Activated T-cell treated with anti-CD3 and anti-CD28 coated beads, Interleukin-2, amount 50 U/mL, for 48 hours (primary cell): ENCODE measurements around the gene CEP128.
"Not testable (repeated sequence)": the region's sequence is repeated elsewhere in the genome, so short reads cannot be mapped to it uniquely, and the experiment has no call there.

ENCODE experiments used
- DNase-seq, 2 experiments: peaks; one replicate each; pipeline ENCODE4 v3.0.0-alpha.2; 2020

Gene CEP128

DNA sequence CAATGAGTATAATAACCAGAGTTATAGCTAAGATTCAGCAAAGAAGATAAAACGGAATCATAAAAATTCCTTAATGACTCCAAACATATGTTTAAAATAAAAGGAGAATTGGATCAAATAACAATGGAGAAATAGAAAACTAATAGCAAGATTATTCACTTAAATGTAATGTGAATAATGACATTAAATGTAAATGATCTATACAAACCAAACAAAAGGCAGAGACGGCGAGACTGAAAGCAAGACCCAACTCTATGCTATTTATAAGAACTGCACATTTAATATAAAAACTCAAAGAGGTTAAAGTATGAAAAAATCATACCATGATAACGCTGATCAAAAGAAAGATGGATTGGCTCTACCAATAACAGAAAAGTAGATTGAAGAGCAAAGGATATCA lies 10.0 kb upstream of the CEP128 start:
- no peak for DNase-seq

DNA sequence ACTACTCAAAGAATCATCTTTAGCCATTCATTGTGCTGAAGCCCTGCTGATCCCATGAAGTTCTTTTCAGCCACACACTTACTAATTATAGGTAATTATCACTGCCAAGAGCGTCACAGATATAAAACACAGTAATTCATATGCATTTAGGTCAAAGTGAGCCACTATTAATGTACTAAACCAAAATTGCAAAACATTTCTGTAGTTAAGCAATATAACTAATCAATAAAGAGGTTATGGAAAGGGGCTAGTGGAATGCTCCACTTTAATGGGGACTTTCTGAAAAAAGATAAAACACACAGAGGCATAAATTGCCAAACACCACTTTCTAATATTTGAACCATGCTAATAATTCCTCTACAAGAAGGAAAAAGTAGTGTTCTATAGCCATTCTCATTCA lies 6.8 kb upstream of the CEP128 start:
- no peak for DNase-seq

DNA sequence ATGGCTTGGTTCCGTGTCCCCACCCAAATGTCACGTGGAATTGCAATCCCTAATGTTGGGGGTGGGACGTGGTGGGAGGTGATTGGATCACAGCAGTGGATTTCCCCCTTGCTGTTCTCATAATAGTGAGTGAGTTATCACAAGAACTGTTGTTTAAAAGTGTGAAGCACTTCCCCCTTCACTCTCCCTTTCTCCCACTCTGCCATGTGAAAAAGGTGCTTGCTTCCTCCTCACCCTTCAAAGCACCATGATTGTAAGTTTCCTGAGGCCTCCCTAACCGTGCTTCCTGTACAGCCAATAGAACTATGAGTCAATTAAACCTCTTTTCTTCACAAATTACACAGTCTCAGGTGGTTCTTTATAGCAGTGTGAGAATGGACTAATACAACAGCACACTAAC lies 5.3 kb upstream of the CEP128 start:
- peak; percentile 31 to 40 for DNase-seq

DNA sequence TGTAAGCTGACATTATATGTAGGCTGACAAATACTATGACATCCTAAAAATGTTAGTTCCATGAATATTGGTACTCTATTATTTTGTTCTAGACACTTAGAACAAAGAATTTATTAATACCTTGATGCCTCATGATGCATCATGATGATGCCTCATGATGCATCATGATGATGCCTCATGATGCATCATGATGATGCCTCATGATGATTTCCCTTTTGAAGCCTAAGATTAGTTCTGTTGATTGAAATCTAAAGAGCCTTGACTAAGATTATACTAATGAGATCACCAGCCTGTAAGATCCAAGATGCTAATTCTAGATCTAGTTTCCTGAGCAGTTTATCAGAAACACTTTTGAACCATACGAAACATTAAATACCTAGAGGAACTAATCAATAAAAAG lies 4.6 kb upstream of the CEP128 start:
- DNase-seq, result no peak

DNA sequence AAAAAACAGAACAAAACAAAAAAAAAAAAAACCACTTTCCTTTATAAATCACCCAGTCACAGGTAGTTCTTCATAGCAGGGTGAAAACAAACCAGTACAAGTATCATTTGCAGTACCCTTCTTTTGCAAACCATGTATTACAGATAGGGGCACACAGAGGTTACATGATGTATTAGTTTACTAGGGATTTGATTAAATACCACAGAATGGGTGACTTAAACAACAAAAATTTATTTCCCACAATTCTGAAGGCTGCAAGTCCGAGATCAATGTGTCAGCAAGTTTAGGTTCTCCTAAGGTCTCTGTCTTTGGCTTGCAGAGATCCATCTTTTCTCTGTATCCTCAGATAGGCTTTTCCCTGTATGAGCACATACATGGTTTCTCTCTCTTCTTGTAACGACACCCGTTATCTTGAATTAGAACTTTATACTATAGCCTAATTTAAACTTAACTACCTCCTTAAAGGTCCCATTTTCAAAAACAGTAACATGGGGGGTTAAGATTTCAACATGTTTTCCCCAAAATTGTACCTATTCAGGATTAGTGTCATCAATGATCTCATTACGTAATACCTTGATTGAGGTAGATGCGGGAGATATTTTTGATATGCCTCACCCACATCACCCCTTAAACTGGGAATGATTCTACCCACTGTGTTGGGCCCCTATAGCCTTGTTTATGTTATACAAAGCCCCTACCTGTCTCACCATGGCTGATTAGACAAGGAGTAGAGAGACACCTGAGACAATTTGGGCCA lies 3.5 kb upstream of the CEP128 start:
- no peak for DNase-seq

DNA sequence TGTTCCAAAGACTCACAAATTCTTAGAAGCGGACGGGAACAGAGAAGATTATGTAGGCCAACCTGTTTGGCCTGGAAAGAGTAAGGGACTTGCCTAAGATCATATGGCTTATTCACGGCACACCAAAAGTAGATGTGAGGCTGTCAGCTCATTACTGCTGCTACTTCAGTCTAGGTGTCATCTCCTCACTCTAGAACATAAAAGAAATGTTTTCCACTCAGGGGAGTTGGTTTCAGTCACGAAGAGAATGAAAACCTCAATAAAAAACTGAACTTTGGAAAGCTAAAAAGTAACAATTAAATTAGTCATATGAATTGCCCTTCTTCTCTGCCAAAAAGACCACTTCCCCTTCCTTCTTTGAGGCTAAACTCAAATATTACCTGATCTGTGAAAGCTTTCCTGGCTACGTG lies 658 bp upstream of the CEP128 start:
- DNase-seq, result no peak

DNA sequence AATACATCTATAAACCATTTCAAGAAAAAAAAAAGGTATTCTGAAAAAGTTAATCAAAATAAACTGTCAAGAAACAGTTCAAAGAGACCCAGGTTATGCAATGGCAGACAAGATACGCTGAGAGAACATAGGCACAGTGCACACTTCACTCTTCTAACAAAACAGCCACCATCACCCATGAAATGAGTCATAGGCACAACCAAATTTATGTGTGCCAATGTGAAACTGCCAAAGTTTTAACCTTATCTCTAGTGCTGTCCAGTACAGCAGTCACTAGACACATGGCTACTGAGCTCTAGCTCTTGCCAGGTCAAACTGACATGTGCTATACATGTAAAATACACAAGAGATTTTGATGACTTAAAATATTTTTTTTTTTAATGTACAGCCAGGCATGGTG lies 1.4 kb downstream of the CEP128 start:
- DNase-seq, result no peak

DNA sequence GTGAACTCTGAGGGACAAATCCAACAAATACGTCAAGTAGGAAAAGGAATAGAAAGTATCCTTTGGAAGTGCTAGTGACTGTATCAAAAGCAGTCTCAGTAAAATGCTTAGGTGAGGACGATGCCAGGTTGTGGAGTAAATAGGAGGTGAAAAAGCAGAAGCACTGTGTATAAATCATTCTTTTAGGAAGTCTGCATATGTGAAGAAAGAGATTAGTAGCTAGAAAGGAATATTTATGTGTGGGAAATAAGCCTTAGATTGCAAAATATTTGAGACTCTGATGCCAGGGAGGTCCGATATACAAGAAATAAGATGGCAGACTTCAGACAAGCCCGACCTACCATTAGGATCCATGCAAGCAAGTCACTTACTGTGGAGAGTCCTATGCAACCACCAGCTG lies 7.9 kb downstream of the CEP128 start:
- DNase-seq, result no peak

DNA sequence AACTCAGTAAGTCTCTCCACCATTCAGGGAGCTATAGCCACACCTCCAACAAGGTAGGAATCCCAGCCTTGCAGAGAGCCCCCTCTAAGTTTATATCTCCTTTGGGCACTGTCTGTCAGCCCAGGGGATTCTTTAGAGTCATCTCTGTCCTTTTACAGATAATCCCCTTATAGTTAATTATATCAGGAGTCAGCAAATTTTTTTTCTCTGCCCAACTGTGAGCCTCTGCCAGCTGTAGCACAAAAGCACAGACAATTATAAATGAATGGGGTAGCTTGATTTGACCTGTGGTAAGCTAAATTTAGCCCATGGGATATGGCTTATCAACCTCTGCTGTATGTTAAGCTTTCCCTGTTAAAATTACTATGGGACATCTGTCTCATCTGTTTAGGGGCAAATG lies 8.3 kb downstream of the CEP128 start:
- no peak for DNase-seq

DNA sequence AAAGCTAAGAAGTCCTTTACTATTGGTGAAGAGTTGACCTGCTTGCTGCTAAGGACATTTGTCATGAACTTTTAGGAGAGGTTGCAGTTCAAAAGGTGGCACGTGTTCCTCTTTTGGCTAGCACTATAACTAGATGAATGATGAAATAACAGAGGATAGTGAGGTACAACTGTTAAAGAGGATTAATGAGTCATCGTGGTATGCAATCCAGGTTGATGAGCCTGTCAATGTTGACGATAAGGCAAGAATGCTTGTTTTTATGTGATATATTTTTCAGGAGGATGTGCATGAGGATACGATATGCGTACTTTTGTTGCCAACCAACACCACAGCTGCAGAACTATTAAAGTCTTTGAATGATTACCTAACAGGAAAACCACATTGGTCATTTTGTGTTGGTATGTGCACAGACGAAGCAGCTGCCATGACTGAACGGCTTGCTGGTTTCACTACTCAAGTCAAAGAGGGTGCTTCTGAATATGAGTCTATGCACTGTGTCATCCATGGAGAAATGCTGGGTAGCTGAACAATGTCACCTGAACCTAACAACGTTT lies 10.6 kb downstream of the CEP128 start:
- peak; percentile 44 to 60 for DNase-seq

DNA sequence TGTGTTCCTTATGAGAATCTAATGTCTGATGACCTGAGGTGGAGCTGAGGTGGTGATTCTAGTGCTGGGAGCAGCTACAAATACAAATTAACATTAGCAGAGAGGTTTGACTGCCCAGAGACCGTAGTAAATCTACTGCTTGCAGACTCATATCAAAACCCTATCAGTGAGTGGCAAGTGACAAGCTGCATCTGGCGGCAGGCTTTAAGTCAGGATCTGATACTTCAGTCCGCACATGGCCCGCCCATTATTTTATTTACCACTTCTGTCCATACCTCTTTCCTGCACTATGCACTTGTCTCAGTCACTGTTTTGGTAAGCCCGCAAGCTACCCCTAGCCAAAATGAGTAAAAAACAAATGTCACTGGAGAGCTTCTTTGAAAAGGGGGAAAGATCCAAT lies 11.4 kb downstream of the CEP128 start:
- no peak for DNase-seq

DNA sequence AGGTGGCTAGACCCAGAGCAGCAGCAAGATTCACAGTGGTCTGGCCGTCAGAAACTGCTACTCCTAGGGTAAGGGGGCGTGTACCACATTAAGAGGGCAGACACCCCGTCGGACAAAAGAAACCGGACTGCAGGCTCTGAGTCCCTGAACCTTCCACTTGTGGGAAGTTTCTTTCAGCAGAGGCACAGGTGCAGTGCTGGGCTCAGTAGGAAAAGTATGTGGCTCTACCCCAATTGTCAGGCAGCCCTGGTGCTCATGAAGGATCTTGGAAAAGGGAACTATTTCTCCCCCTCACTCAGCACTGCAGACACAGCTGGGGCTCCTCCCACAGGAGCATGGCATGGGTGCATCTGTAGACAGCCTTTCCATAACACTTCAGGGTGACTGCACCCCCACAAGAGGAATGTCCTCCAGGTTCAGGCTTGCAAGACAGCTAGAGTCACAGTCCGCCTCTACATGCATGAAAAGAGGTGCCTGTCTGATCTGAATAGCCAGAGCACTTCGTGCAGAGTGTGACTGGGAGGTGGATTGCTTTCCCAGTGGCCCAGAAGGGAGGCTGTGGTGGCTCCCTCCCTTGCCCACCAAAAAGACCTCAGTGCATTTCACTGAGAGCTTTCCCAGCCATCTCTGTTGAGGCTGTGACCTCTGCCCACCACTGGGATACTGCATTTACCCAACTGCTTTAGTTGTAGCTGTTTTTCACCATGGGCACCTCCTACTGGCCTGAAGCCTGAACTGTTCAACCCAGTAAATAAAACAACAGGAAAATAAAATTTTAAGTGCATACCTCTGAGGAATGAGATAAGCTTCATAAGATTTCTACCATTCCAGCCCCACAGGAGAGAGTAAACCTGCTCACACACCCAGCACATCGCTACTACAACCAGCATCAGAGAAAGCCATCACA lies 14.2 kb downstream of the CEP128 start:
- DNase-seq, result no peak

DNA sequence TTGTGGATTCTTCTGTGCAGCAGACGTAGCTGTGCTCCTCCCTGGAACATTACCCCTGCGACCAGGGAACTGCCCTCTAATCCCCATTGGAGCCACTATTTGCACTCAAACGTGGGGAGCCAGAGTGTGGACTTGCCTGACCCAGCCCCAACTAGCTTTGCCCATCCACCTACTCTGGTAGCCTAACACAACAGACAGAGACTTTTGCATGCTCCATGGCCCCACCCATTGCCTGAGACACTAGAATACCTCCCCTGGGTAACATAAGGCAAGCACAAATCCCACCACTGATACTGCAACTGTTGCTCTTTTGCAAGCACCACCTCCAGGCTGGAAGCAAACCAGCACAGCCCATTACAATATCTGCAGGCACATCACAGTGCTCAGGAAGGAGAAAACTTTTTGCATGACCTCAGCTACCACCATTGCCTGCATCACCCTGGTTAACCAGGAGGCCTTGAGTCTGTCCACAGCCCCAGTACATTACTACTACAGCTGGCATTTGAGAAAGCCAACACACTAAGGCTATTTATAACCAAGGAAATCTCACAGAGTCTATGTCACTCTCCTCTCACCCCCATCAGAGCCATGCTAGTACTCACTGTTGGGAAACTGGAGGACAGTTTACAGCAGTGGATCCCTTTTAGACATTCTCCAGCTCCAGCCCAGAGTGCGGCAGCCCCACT lies 15.0 kb downstream of the CEP128 start:
- DNase-seq, result no peak

DNA sequence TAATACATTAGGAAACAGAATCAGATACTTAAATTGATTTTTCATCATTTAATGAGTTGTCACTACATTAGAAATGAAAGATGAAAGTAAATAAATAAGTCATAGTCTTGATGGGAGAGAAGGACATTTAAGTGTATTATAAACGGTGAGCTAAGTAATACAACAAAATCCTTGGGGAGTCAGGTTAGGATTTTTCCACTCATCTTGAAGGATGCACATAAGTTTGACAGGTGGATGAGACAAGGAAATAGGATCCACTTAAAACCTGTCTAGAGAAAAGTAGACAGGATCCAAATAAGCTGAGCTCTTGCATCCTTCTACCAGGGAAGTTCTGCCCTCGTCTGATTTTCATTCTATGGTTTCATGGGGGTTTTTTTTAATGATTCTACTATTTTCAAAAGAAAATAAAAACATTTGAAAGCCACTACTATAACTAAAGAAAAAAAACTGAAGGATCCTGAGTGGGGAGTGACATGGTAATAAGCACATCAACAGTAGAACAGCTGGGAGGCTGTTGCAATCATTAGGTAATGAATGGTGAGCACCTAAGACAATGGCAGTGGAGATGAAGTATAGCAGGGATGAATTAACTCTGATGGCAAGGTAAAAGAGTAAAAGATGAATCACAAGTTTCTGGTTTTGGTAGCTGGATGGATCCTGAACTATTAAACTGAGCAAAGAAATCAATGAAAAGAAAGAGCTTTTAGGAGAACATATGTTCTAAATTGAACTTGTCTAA lies 17.0 kb downstream of the CEP128 start:
- DNase-seq, result no peak

DNA sequence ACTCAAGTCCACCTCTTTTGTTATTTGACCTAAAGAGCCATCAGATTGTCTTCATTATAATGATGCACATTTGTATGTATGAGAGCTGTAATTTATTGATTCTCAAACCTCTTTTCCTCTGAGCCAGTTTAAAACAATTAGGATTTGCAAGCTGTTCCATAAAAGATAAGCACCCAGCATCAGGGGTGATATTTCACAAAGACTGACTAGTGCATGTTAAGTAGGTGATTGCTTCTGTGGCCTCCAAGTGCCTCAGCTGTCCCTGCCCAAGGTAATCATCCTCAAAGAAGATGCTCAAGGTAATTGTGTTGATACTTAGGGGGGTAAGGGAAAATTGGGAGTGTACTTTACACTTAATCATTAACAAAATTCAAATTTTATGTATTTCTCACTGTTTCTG lies 18.2 kb downstream of the CEP128 start:
- DNase-seq, result no peak

DNA sequence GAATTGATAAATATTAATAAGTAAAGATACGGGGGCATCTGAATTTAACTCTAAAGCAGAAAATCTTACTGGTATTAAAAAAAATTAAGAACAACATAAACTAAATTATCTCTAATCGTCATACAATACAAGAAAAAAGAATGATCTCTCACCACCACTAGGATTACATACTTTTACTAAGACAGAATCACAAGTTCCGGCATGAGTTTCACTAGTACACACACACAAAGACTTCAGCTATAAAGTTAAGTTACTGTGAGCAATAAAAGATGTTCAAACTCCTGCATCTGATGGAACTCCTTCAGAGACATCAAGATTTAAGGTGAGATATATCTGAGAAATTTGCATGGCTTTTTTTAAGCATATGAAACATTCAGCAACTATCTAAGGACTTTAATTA lies 21.9 kb downstream of the CEP128 start:
- DNase-seq, result no peak

DNA sequence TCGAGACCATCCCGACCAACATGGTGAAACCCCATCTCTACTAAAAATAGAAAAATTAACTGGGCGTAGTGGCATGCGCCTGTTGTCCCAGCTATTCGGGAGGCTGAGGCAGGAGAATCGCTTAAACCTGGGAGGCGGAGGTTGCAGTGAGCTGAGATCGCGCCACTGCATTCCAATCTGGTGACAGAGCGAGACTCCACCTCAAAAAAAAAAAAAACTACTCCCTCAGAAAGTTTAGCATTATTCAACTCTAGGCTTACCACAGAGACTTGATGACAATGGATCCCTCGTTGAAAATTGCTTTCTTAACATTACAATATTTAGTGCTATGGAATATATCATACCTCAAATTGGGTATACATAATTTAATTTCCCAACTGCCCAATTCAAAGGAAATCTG lies 29.5 kb downstream of the CEP128 start:
- not testable (repeated sequence) for DNase-seq

DNA sequence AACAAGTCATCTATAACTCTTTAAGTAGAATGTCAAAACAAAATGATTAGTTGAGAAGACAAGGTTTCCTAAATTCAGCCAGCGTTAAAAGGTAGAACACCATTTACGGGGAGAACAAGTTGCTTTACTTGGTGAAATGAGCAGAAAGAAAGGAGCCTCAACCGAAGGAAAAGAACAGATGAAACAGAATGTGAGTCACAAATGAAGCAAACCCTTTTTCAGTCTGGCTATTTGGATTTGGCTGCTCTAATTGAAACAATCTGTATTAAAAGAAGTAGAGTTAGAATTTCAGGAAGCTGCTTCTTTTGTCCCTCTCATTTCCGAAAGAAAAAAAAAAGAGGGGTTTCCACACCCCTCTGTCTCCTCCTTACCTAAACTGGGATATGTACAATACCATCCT lies 34.6 kb downstream of the CEP128 start:
- no peak for DNase-seq

DNA sequence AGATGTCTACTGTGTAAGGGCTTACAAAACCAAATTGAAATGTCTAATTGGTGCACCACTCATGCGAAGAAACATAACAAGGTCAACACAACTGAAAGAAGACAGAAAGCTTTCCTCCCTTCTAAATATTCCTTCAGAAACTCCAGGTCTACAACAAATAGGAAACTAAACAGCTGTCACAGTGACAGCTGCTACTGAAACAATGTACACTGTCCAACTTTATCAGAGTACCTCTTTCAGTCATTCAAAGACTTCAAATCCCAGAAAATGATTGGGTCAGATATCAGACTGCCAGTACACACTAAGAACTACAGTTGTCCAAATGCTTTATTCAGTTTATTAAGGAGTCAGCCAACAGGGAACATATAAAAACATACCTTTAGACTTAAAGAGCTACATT lies 35.2 kb downstream of the CEP128 start:
- DNase-seq, result no peak

DNA sequence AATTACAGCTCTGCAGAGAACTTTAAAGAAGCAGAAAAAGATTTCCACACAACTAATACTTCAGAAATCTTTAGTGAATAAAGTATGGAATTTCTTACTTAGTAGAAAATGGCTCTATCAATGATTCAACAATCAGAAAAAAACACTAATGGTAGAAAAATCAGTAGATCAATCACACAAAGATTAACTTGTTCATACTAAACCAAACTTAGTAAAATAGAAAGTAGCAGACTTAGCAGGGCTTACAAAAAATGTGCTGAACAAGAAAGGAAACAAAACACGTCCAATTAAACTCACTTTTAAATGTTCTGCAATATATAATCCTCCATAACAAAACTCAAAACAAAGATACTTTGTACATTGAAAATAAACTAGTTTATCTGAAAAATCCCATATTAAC lies 38.9 kb downstream of the CEP128 start:
- no peak for DNase-seq

DNA sequence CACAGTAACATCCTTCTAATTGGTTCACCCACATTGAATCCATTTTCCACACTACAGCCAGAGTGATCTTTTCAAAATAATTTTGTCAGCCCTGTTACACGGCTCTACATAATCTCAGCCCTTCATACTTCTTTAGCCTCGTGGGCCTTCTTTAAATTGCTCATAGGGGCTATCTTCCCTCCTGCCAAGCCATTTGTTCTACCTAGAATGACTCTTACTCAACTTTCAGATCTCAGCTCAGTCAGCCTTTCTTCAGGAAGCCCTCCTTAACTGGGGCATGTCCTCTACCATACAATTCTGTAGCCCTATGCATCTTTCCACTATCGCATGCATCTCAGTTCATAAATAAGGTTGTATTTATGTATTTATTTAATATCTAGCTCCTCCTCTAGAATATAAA lies 39.7 kb downstream of the CEP128 start:
- no peak for DNase-seq

DNA sequence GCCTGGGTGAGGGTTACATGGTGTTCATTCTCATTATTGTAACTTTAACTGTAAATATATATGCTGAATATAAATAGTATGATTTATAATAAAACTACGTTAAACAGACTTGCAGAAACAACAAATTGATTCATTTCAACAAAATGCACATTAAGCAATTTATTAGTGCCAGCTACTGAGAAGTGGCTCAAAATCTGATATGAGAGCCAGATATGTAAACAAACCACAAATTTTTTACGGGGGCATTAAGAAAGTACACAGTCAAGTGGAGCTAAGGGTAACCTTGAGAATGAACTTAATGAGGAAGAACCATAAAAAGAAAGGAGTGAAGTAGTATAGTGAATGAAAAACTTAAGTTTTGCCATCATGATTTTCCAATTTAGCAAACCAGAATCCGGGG lies 40.3 kb downstream of the CEP128 start:
- DNase-seq, result no peak

DNA sequence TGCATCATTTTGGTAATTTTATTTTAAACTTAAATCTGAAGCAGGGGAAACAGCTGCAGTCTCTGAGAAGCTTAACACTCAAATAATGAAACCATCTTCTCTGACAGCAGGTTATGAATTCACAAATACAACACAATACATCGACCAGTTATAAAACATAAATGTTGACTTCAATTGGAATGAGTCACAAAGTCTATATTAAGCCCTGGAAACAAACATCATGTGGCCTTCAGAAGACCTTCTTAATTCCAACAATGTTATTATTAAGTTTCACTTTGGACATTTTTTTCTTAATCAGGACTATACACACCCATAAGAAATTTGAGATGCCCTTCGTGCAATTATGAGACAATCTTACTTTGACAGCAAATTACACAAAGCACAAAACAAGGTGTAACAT lies 68.9 kb downstream of the CEP128 start:
- no peak for DNase-seq
